PFSK-1 (cell line): Measurements from ENCODE around the gene PLEKHM2. TPM values are rescaled to one million over a fixed set of nuclear protein-coding genes. Genes with fewer than 3 reads are reported as not detected.
A peak's percentile ranks its signal among the peaks of the same experiment; 100 is the strongest.

Experiments used
- FOXP2 ChIP-seq: optimal IDR thresholded peaks from 2 replicates; pipeline ENCODE3; 2011; ENCODE audit warnings: borderline replicate concordance, control low read depth, inconsistent platforms; ENCODE audit not compliant: insufficient read depth; ENCODE audit errors: extremely low read length, extremely low read depth
- POLR2AphosphoS5 ChIP-seq: IDR thresholded peaks from 2 replicates; pipeline ENCODE4 v1.6.1; 2012; ENCODE audit warnings: low read depth, mild to moderate bottlenecking, control low read depth, low read length, moderate library complexity
- REST ChIP-seq, 2 experiments: IDR thresholded peaks; 2 replicates each; pipeline versions ENCODE4 v1.6.1 to v1.8.0; 2011 to 2012; ENCODE audit warnings: low read depth in 2 of 2, low read length in 2 of 2, control low read depth in 1 of 2, inconsistent platforms in 1 of 2, mild to moderate bottlenecking in 1 of 2, moderate library complexity in 1 of 2; ENCODE audit not compliant: insufficient read depth in 1 of 2
- SIN3A ChIP-seq: IDR thresholded peaks from 2 replicates; pipeline ENCODE4 v1.6.1; 2012; ENCODE audit warnings: mild to moderate bottlenecking, low read length, moderate library complexity, borderline replicate concordance; ENCODE audit not compliant: insufficient read depth
- TAF1 ChIP-seq: IDR thresholded peaks from 2 replicates; pipeline ENCODE4 v1.6.1; 2012; ENCODE audit warnings: low read length, control low read depth, borderline replicate concordance; ENCODE audit not compliant: insufficient read depth
- polyA plus RNA-seq: library from polyadenylated mRNA; unstranded; fragments of >200 nt; gene quantifications from one replicate; pipeline ENCODE4 v1.2.1, GENCODE V29; 2012; ENCODE audit warnings: low read depth, missing spikeins; ENCODE audit not compliant: insufficient read length

PLEKHM2 gene
- 101 TPM for polyA plus RNA-seq

- TF ChIP-seq POLR2AphosphoS5 (peak; percentile 52; the same call in 1 of the 2 replicates), REST (IDR thresholded peaks at IDR 0.05; ENCODE audit: insufficient read depth in 1 of 2, low read depth in 2 of 2, low read length in 2 of 2) (no peak)
Observed at GRCh38 chr1:15684042-15684461, at the start of gene PLEKHM2. Gene PLEKHM2, plus strand, starts transcription at chr1:15684320. Its CDS starts 239 bp downstream, at chr1:15684559.

- TF ChIP-seq FOXP2, result no peak
- TF ChIP-seq TAF1, result no peak
- TF ChIP-seq SIN3A, result no peak
- no peak for TF ChIP-seq REST (IDR thresholded peaks at IDR 0.05; ENCODE audit: insufficient read depth in 1 of 2, low read depth in 2 of 2, low read length in 2 of 2)
- no peak for TF ChIP-seq POLR2AphosphoS5
Observed at GRCh38 chr1:15636436-15636835, 47.7 kb upstream of the PLEKHM2 start.

GRCh38 chr1:15637826-15638225 lies 46.3 kb upstream of the PLEKHM2 start:
- TF ChIP-seq FOXP2 (no peak), SIN3A (no peak), TAF1 (no peak), REST (IDR thresholded peaks at IDR 0.05; ENCODE audit: insufficient read depth in 1 of 2, low read depth in 2 of 2, low read length in 2 of 2) (no peak), POLR2AphosphoS5 (no peak)

GRCh38 chr1:15639262-15639661 lies 44.9 kb upstream of the PLEKHM2 start:
- TF ChIP-seq REST (IDR thresholded peaks at IDR 0.05; ENCODE audit: insufficient read depth in 1 of 2, low read depth in 2 of 2, low read length in 2 of 2) (no peak), SIN3A (no peak), TAF1 (no peak), FOXP2 (no peak), POLR2AphosphoS5 (no peak)

GRCh38 chr1:15639931-15640330 lies 44.2 kb upstream of the PLEKHM2 start:
- no peak for TF ChIP-seq POLR2AphosphoS5
- no peak for TF ChIP-seq REST (IDR thresholded peaks at IDR 0.05; ENCODE audit: insufficient read depth in 1 of 2, low read depth in 2 of 2, low read length in 2 of 2)
- no peak for TF ChIP-seq FOXP2
- no peak for TF ChIP-seq TAF1
